ENCODE data around the gene PTTG1.
"Not testable (repeated sequence)": the region's sequence is repeated elsewhere in the genome, so short reads cannot be mapped to it uniquely, and the experiment has no call there.

The PTTG1 gene

GRCh38 chr5:160427607-160428006 lies 6.0 kb downstream of the PTTG1 start:
- DNase-seq = no peak

- no peak for DNase-seq
These were observed 10.5 kb downstream of the PTTG1 start for GRCh38 chr5:160432196-160432595.

- no peak for DNase-seq
These were observed 11.1 kb downstream of the PTTG1 start for GRCh38 chr5:160432787-160433186.

- no peak for DNase-seq
These were observed 12.4 kb downstream of the PTTG1 start for GRCh38 chr5:160434022-160434531.

- no peak for DNase-seq
These were observed 13.9 kb downstream of the PTTG1 start for GRCh38 chr5:160435532-160435931.

- no peak for DNase-seq
These were observed 14.4 kb downstream of the PTTG1 start for GRCh38 chr5:160436017-160436416.

- not testable (repeated sequence) for DNase-seq
These were observed 15.0 kb downstream of the PTTG1 start for GRCh38 chr5:160436661-160437060.

- DNase-seq = no peak
These were observed 15.6 kb downstream of the PTTG1 start for GRCh38 chr5:160437271-160437670.

- peak; percentile 58 to 64 for DNase-seq
These were observed 16.9 kb downstream of the PTTG1 start for GRCh38 chr5:160438316-160439204.

- peak; percentile 69 to 72 for DNase-seq
These were observed 17.5 kb downstream of the PTTG1 start for GRCh38 chr5:160439205-160439600.

- peak in 1 of 2 experiments; percentile 21 for DNase-seq
These were observed 19.7 kb downstream of the PTTG1 start for GRCh38 chr5:160441311-160441781.

- no peak for DNase-seq
These were observed 21.3 kb downstream of the PTTG1 start for GRCh38 chr5:160442824-160443431.

- DNase-seq = no peak
These were observed 22.8 kb downstream of the PTTG1 start for GRCh38 chr5:160444407-160444806.

- DNase-seq = no peak
These were observed 23.5 kb downstream of the PTTG1 start for GRCh38 chr5:160445132-160445531.

- DNase-seq = no peak
These were observed 24.1 kb downstream of the PTTG1 start for GRCh38 chr5:160445751-160446150.

GRCh38 chr5:160448886-160449285 lies 27.2 kb downstream of the PTTG1 start:
- no peak for DNase-seq

GRCh38 chr5:160449458-160449857 lies 27.8 kb downstream of the PTTG1 start:
- DNase-seq = no peak

GRCh38 chr5:160450164-160450932 lies 28.7 kb downstream of the PTTG1 start:
- DNase-seq = no peak

GRCh38 chr5:160451281-160451680 lies 29.6 kb downstream of the PTTG1 start:
- DNase-seq = no peak

GRCh38 chr5:160452036-160452435 lies 30.4 kb downstream of the PTTG1 start:
- DNase-seq = no peak

- DNase-seq = no peak
These were observed 31.1 kb downstream of the PTTG1 start for GRCh38 chr5:160452795-160453194.

- DNase-seq = no peak
These were observed 32.1 kb downstream of the PTTG1 start for GRCh38 chr5:160453751-160454150.

GRCh38 chr5:160455600-160455999 lies 33.9 kb downstream of the PTTG1 start:
- DNase-seq = no peak

Measured in AML-193 (cell line).